Hepatocyte (in vitro differentiated cells): ENCODE measurements around the gene DEFB129.

Experiments used
- EZH2 ChIP-seq: fragments of 200-600 bp; sonication (generic); IDR thresholded peaks from 2 replicates; pipeline ENCODE4 v1.6.1; 2016; ENCODE audit warnings: antibody characterized with exemption, mild to moderate bottlenecking, borderline replicate concordance
- TF ChIP-seq, protein P1 (sequence below): fragments of 200-600 bp; sonication (generic); IDR thresholded peaks from 2 replicates; pipeline ENCODE4 v1.5.1; 2016; ENCODE audit warnings: antibody characterized with exemption, mild to moderate bottlenecking; ENCODE audit not compliant: poor library complexity

DNA sequence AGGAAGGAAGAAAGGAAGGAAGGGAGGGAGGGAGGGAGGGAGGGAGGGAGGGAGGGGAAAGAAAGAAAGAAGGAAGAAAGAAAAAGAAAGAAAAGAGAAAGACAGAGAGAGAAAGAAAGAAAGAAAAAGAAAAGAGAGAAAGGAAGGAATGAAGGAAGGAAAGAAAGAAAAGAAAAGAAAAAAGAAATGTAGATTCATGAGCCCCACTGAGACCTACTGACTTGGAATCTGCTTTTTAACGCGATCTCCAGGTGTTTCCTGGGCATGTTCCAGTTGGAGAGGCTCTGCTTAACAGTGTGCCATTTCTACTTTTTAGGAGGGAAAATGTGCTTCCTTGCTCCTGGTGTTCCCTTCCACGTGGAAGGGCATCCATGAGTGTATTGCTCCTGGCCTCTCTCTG, 46.8 kb downstream of the DEFB129 start:
- no peak for TF ChIP-seq EZH2
- TF ChIP-seq, protein P1, sequence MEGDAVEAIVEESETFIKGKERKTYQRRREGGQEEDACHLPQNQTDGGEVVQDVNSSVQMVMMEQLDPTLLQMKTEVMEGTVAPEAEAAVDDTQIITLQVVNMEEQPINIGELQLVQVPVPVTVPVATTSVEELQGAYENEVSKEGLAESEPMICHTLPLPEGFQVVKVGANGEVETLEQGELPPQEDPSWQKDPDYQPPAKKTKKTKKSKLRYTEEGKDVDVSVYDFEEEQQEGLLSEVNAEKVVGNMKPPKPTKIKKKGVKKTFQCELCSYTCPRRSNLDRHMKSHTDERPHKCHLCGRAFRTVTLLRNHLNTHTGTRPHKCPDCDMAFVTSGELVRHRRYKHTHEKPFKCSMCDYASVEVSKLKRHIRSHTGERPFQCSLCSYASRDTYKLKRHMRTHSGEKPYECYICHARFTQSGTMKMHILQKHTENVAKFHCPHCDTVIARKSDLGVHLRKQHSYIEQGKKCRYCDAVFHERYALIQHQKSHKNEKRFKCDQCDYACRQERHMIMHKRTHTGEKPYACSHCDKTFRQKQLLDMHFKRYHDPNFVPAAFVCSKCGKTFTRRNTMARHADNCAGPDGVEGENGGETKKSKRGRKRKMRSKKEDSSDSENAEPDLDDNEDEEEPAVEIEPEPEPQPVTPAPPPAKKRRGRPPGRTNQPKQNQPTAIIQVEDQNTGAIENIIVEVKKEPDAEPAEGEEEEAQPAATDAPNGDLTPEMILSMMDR: no peak
